ENCODE data around the gene GEMIN7. TPM values are rescaled to one million over a fixed set of nuclear protein-coding genes. Genes with fewer than 3 reads are reported as not detected.

The GEMIN7 gene
- total and polyA plus RNA-seq, 2 of the 13 experiments (the other 11 are each of a cell fraction or from before 2014, with no cell fraction given): 24.1 to 30.6 TPM

GRCh38 chr19:45130236-45130635, 51.2 kb downstream of the GEMIN7 start (continued):
- TF ChIP-seq BORCS8-MEF2B (CRISPR knock-in tag; IDR thresholded peaks at IDR 0.05) (no peak), HNRNPL (IDR thresholded peaks at IDR 0.05; ENCODE audit: low read depth, low read length) (0 out of 2 replicates have a peak, but pooled peaks have one; percentile 25), THAP11 (CRISPR knock-in tag; IDR thresholded peaks at IDR 0.05) (no peak), SMARCC2 (IDR thresholded peaks at IDR 0.05) (no peak), DR1 (CRISPR knock-in tag; IDR thresholded peaks at IDR 0.05) (no peak), NR2C2 (CRISPR knock-in tag; IDR thresholded peaks at IDR 0.05; ENCODE audit: borderline replicate concordance) (peak; percentile 21; the same call in 1 of the 2 replicates), ZNF20 (CRISPR knock-in tag; IDR thresholded peaks at IDR 0.05) (no peak), PREB (CRISPR knock-in tag; IDR thresholded peaks at IDR 0.05) (0 out of 2 replicates have a peak, but pooled peaks have one; percentile 62), UBTF (CRISPR knock-in tag; IDR thresholded peaks at IDR 0.05) (no peak), NCOA5 (CRISPR knock-in tag; IDR thresholded peaks at IDR 0.05) (no peak), CEBPG (CRISPR knock-in tag; IDR thresholded peaks at IDR 0.05) (no peak), KDM6A (CRISPR knock-in tag; IDR thresholded peaks at IDR 0.05; ENCODE audit: low read depth) (no peak), AGO1 (IDR thresholded peaks at IDR 0.05; ENCODE audit: low read depth, low read length, poor library complexity, severe bottlenecking) (no peak), SP140L (CRISPR knock-in tag; IDR thresholded peaks at IDR 0.05; ENCODE audit: borderline replicate concordance) (no peak), MIXL1 (CRISPR knock-in tag; IDR thresholded peaks at IDR 0.05) (no peak), PAXIP1 (CRISPR knock-in tag; conservative IDR thresholded peaks at IDR 0.05) (peak; percentile 43), ZSCAN12 (CRISPR knock-in tag; IDR thresholded peaks at IDR 0.05) (no peak), ZNF180 (CRISPR knock-in tag; IDR thresholded peaks at IDR 0.05; ENCODE audit: borderline replicate concordance, low read depth) (no peak), KDM1A (CRISPR knock-in tag; IDR thresholded peaks at IDR 0.05) (no peak), CENPBD1 (CRISPR knock-in tag; IDR thresholded peaks at IDR 0.05; ENCODE audit: borderline replicate concordance, low read depth) (no peak), SMAD1 (CRISPR knock-in tag; IDR thresholded peaks at IDR 0.05; ENCODE audit: borderline replicate concordance, low read depth) (no peak), TCF12 (IDR thresholded peaks at IDR 0.05) (no peak), TCF12 (CRISPR knock-in tag; IDR thresholded peaks at IDR 0.05) (no peak), TBL1XR1 (IDR thresholded peaks at IDR 0.05; ENCODE audit: borderline replicate concordance, low read length, partially characterized antibody) (no peak), NR3C1 (CRISPR knock-in tag; IDR thresholded peaks at IDR 0.05) (no peak)
